Activated CD8-positive, alpha-beta memory T cell treated with anti-CD3 and anti-CD28 coated beads, Interleukin-2, amount 50 U/mL, for 24 hours (primary cell): ENCODE results near the gene SERPINB1.
A peak's percentile ranks its signal among the peaks of the same experiment; 100 is the strongest.

Source experiments
- DNase-seq: peaks from one replicate; pipeline ENCODE4 v3.0.0-alpha.2; 2020; ENCODE audit errors: extremely low read depth

The SERPINB1 gene

DNA sequence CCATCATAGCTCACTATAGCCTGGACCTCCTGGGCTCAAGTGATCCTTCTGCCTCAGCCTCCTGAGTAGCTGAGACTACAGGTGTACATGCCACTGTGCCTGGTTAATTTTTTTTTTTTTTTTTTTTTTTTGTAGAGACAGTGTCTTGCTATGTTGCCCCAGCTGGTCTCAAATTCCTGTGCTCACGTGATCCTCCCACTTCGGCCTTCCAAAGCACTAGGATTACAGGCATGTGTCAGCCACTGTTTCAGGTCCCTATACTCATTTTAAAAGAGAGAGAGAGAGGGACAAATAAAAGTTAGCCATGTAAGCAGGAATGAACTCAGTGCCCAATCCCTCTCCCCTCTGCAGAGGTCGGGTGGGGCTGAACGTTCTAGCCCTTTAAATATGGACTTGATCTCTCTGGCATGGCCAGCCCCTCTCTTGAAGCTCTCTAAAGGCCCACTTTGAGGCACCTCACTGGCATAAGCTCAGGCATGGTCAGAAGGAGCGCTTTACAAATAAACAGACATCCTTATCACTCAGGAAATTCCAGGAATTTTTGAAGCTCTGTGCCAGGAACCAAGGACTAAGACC lies 9.0 kb upstream of the SERPINB1 start:
- DNase-seq: no peak

DNA sequence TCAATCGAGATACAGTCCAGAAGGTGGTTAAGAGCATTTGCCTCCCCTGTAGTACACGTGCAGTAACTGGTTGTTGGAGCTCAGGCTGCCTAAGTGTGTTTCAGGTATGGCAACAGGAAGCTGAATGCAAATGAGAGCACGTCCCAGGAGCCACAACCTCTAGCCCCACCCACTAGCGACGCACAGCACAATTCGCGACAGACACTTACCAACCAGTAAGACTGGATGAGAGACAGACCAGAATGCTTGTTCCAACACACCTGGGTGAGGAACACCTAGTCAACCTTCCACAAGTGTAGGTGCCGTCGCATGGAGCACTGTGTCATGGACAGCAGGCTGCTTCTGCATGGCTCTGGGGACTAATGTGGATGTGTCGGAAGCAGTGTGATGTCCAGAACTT lies 7.2 kb upstream of the SERPINB1 start:
- DNase-seq: peak; percentile 25

DNA sequence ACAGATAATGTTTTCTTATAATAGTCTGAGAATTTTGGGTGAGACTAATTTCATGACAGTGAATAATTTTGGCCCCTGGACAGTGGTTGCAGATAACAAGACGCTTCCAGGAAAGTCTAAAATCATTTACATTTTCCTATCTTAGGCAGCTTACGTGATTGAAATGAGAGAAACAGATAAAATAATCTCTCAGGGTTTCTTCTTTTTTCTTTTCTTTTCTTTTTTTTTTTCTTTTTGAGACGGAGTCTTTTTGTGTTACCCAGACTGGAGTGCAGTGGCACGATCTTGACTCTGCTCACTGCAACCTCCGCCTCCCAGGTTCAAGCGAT lies 4.2 kb upstream of the SERPINB1 start:
- DNase-seq: no peak

DNA sequence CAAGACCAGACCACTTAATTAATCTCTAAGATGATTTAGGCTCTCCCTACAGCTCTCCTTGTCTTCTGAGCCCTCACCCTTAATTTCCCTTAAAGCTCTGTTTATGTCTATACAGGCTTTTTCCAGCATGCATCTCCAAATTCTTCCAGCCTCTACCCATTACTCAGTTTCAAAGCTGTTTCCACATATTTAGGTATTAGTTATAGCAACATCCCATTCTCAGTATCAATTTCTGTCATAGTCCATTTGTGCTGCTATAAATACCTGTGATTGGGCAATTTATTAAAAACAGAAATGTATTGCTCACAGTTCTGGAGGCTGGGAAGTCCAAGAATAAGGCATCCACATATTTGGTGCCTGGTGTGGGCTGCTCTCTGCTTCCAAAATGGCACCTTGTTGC lies 2.3 kb upstream of the SERPINB1 start:
- no peak for DNase-seq

DNA sequence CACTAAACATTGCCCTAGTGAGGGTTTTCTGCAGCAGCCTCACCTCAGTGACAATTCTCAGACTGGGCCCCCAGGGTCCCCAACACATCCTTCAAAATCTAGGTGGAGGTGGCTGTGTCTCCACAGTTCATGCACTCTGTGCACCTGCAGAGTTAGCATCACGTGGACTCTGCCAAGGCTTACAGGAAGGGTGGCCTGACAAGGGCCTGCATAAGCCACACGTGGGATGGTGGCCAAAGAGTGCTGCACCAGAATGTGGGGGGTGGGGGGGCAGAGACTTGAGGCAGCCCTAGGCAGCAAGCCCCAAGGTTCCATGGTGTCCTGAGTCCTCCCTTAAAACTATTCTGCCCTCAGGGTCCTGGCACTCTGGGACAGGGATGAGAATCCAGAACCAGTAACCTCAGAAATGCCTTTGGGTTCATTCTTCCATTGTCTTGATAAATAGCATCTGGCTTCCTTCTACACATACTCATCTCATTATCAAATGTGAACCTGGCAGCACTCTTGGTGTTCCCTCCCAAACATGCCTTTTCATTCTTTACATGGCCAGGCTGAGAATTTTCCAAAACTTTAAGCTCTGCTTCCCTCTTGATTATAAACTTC lies 1.6 kb upstream of the SERPINB1 start:
- no peak for DNase-seq

DNA sequence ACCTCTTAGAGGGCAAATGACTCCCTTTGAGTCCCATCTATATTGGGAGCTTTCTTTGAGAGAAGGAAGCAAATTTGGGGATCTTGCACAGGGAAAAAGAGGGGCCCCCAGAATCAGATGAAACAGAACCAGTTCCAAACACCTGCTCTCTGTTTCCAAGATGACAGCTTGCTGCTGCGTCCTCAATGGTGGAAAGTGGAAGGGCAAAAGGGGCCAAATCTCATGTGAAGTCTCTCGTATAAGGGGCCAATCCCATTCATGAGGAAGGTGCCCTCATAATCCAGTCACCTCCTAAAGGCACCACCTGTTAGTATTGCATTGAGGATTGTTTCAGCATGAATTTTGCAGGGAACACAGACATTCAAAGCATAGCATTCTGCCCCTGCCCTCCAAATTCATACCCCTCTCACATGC lies 483 bp upstream of the SERPINB1 start:
- no peak for DNase-seq

DNA sequence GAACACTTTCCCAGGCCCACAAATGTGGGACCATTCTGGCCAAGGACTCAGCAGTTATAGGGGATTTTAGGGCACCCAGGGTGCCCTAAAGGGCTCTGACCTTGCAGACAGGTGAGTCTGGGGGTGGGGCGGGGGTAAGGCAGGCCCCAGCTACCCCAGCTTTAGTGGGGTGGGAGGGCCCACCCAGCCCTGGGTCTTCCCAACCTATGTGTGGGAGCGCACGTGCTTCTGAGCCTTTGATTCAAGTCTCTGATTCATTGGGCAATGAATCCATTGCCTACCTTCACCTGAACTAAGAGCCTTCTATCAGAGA lies 958 bp downstream of the SERPINB1 start:
- DNase-seq: no peak

DNA sequence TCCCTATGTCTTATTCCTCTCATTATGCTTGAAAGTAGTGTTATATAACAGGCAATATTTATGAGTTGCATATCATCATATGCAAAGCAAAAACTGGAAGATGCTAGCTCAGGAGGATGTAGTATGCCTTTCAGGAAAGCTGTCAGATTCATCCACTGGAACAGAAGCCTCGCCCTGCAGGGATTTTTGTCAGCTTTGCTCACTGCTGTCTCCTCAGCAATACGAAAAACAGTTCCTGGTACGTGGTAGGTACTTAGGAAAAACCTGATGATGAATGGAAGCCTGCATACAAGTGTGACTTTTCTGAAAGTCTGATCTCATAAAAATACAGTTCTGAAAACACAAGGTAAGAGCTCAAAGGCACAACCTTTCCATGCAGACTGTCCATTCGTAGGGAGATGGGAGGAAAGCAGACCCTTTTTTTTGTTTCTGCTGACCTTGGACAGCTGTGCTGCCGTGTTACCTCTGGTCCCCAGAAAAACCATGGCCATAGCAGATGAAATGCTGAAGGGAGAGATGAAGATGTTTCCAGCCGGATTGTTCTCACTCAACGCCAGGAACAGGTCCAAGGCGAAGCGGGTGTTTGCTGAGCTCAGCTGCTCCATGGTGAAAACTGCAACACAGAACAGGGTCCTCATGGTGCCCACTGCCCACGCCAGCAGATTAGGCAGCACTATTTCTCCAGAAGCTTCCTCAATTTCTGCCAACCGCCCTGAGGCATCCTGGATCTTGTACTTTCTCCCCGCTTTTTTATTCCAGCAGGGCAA lies 1.5 kb downstream of the SERPINB1 start:
- DNase-seq: no peak

DNA sequence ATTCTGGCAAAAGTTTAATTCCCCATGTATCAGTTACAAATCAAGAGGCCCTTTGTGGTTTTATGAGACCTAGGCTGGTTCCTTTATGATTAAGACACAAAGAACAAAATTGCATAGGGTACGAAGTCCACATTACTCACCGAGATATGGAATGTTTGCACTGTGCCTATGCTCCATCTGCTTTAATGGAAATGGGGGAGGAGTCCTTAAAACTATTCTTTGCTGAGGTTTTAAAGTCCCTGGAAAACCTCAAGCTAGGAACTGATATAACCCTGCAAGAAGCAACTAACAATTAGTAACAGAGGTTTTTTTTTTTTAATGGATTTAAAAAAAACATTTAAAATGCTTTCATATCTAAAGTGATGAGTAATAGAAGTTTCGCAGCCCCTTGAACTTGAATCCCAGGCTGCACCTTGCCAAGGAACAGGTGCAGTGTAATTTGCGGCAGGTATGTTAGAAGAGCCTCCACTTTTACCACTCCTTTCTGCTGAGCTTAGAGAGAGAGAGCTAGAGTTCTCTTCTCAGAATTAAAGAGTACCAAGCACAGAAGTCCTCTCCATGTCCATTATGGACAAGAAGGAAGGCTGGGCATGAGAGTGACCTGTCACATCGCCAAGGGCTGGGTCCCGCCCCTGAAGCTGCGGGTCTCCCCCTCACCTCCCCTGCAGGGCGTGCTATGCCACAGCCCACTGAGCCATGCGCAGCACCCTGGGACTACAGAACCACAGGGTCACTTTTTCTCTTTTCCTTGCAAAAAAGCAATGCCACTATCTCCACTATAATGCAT lies 2.3 kb downstream of the SERPINB1 start:
- no peak for DNase-seq

DNA sequence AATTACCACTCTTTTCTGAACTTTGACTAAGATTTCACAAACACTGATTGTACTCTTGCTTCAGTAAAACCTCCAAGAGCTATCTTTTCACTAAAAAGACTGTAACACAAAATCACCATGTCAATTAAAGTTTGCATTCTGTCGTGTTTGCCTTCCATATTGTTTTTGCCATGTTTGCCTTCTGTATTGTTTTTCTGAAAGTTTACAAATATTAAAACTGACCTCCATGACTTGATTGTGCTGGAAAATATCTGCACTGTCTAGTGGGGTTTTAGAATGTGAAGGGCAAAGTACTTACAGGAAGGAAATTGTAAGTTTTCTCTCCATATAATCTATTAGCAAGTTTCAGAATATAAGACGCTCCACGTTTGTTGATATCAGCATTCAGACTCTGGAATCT lies 3.4 kb downstream of the SERPINB1 start:
- no peak for DNase-seq

DNA sequence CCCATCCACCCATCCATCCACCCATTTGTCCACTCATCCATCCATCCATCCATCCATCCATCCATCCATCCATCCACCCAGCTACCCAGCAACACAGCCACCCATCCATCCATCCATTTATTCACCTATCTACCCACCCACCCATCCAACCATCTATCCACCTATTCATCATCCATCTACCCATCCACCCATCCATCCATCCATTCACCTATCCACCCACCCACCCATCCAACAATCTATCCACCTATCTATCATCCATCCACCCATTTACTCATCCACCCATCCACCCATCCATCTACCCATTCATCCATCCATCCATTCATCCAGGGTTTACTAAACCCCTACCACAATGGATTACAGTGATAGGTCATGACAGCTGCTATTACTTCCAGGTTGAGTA lies 7.4 kb downstream of the SERPINB1 start:
- no peak for DNase-seq

DNA sequence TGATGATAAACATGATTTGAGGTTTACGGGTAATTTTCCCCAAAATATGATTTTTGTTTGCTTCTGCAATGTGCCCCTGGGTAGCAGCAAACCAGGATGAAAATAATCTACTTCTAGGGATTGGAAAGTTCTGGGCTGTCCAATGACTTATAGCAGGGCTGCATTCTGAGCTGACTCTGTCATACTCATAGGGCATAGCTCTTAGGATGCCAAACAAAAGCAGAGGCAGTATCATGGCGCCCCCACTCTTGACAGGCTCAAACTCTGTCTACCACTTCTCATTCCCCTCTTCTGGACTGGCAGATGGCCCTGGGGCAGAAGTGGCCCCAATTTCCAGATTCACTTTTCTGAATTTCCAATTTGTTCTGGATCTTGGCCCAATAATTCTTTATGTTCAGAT lies 10.3 kb downstream of the SERPINB1 start:
- DNase-seq: no peak

DNA sequence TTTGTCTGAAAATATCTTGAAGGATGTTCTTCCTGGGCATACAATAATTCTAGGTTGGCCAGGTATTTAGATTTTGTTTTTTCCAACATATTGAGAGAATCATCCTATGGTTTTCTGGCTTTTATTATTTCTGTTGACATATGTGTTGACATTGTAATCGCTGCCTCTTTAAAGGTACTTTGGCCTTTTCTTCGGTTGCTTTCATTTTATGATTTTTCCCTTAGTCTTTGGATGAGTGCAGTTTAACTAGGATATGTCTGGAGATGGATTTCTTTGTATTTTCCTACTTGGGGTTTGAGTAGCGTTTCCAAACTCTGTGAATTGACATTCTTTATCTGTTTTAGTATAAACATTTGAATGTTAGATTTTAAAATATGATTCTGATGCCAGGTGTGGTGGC lies 11.5 kb downstream of the SERPINB1 start:
- DNase-seq: no peak

DNA sequence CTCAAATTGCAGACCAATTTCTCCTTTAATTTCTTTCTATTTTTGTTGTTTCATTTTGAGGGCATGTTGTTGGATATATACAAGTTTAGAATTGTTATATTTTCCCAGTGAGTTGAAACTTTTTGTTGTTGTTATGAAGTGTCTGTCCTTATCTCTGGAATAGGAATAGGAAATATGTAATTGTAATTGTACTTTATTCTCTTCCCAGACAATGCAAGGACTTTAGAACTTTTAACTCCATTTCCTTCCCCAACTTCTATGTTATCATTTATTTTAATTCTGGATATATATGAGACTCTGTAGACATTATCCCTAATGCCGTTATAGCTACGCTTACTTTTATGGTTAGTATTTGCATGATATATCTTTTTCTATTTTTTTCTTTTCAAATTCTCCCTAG lies 12.4 kb downstream of the SERPINB1 start:
- no peak for DNase-seq

DNA sequence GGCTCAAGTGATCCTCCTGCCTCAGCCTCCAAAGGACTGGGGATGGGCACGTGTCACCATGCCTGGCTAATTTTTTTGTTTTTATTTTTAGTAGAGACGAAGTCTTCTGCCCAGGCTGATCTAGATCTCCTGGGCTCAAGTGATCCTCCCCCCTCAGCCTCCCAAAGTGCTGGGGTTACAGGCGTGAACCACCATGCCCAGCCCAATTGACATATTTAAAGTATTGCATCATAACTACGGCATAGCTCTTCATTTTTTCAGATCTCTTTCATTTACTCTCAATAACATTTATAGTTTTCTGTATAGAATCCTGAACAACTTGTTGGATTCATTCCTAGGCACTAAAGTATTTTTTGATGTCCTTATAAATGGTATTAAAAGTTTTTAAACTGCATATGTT lies 13.0 kb downstream of the SERPINB1 start:
- no peak for DNase-seq

DNA sequence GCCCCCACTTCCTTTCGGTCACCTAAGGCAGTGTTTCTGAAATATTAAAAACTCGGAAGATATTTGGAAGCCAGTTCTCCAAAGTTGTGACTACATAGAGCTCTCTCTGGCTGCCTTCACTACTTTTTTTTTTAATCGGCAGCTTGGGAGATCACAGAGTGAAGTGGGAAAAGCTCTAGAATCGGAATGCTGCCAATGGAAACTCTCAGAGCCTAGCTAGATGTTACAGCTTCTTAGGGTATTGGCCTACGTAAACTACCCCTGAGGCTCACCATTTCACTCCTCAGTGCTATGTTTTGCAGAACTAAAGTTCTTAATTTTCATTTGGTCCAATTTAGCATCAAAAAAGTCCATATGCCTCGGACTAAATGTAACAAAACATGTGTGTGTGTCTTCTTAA lies 14.5 kb downstream of the SERPINB1 start:
- no peak for DNase-seq

DNA sequence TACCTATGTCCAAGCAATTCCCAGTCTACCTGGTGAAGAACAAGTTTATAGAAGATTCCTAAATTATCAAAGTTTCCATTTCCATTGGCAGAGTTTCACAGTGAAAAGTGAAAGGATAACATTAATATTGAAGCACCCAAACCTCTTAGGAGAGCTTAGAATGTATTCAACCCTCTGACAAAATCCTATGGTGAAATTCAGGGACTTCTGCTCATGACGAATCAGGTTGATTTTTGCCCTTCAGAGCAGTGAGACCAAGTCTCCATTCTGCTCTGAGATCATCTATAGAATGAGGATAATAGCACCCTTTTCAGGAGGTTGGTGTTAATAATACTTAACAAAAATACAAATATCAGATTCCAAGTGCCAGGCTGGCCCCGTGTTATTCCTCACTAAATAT lies 15.5 kb downstream of the SERPINB1 start:
- DNase-seq: no peak

DNA sequence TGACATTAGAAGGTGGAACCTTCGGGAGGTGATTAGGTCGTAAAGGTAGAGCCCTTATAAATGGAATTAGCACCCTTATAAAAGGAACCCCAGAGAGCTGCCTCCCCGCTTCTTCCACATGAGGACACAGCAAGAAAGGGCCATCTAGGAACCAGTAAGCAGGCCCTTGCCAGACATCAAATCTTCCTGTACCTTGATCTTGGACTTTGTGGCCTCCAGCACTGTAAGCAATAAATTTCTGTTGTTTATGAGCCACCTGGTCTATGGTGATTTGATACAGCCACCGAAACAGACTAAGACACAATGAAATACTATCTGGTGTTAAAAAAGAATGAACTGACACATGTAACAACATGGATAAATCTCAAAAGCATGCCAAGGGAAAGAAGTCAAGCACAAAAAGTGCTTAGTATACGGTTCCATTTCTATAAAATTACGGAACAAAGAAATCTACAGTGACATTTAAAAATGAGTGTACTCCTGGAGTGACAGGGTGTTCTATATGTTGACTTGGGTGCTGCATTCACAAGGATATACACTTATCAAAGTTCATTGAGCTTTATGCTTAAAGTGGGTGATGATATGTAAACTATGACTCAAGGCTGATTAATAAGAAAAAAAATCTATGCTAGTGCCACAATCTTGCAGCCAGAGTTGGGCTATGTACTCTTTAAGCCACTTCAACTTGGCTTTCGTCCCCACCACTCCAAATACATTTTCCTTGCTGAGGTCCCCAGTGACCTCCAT lies 18.4 kb downstream of the SERPINB1 start:
- DNase-seq: no peak

DNA sequence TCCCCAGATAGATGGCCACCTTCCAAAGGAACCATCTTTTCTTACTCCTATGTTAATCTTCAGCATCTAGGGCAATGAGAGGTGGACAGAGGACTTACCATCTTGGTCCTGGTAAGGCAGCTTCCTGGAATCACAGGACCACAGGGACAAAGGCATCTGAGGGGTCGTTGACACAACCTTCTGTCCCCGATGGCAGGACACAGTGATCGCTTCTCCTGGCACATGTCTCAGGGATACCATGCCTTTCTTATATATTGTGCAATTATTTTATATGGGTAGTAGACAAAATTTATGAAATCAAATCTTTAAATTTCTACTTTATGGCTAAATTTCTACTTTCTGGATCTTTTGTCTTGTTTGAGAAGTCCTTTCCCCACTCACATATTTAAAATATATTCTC lies 20.1 kb downstream of the SERPINB1 start:
- DNase-seq: no peak

DNA sequence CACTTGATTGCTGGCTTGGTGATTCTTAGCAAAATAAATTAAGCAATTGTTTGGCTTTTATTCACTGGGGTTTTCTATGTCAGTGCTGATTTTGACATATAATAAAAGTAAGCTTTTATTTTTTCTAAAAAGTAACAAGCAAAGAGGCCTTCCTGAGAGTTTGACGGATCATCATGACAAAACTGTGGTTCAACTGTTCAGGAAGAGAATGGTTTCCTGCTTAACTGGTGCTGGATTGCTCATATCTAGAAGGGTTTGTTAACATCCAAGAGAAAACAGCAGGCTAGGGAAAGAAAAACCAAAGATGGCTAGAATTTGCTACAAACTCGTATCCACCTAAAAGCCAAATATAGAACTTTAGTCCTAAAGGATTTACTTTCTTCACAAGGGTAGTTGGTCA lies 21.2 kb downstream of the SERPINB1 start:
- no peak for DNase-seq

DNA sequence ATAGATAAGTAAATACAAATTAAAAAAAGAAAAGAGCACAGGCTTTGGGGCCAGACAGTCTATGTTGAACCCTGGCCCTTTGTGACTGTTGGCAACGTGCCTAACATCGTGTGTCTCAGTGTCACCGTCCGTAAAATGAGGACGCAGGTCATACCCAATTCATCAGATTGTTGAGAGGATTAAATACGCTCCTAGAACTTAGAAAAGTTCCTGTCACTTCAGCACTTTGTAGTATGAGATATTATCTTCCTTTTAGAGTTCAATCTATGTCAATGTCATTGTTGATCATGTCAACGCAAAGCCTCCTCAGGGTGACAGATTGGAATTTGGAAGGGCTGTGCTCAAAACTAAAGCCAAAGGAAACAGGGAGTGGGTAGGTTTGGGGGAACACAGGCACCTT lies 21.7 kb downstream of the SERPINB1 start:
- no peak for DNase-seq

DNA sequence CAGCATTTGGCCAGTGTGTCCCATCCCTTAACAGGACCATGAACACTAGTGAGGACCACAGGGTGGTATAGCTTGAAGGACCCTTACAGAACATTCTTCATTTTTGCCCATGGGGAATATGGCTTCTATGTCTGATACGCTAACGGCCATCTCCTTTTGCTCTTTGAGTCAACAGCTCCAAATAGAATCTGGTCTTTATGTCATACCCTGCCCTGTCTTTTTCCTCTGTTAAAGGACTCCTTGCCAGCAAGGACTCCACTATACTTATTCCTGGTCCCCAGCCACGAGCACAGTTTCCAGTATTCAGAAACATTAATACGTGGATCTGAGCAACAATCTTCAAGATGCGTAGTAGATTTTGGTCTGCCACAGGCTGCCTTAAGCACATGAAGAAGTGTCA lies 22.5 kb downstream of the SERPINB1 start:
- no peak for DNase-seq
